GM10847 (cell line): ENCODE results near the gene ELAPOR1.

Experiments used
- POLR2A ChIP-seq: IDR thresholded peaks from 2 replicates; pipeline ENCODE4 v1.6.1; 2011; ENCODE audit not compliant: insufficient read length; ENCODE audit errors: extremely low read depth

Gene ELAPOR1

GRCh38 chr1:109138358-109138757 is 24.4 kb downstream of the ELAPOR1 start:
- TF ChIP-seq POLR2A = no peak

- no peak for TF ChIP-seq POLR2A
Measured at GRCh38 chr1:109140392-109140791, 26.5 kb downstream of the ELAPOR1 start.

DNA sequence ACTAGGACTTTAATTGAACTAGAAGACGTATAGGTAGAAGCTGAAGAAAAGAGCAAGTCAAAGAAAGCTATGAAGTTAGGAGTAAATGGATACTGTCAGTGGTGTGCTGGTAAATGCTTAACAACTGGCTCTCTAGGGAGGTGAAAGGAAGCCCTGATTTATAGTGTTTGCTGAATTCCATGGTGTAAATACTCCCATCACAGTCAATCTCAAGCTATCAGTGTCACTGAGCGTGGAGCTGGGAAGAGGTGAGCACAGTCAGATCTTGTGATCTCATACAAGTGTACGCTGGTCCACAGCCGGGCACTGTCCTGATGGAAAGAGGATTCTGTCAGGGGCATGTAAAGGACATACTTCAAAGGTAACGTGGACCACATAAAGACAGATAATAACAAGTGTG is 28.3 kb downstream of the ELAPOR1 start:
- no peak for TF ChIP-seq POLR2A

DNA sequence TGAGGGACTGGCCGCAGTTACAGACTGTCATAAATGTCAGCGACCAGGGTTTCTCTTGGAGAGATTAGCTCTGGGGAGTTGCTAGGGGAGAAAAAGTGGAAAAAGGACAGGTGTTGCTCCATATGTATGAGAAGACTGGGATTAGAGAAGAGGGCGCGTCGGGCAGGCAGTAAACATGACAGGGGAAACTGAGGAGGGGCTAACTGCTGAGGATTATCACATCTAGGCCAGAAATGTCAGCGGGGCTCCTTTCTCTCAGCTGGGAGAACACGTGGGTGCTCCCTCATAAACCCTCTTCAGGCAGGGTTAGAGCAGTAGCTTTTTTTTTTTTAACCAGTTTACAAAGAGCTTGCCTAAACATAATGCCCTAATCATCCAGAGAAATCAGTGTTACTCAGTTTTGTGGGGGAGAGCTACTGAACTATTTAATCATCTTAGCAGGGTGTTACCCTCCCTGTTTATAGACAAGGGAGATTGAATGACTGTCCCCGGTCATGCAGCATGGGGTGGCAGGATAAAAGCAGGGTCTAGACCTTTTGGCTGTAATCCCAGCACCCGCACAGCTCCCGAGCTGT is 35.2 kb downstream of the ELAPOR1 start:
- no peak for TF ChIP-seq POLR2A

- TF ChIP-seq POLR2A = no peak
Measured at GRCh38 chr1:109149874-109150601, 36.1 kb downstream of the ELAPOR1 start.

- no peak for TF ChIP-seq POLR2A
Measured at GRCh38 chr1:109151146-109151990, 37.5 kb downstream of the ELAPOR1 start.

GRCh38 chr1:109152196-109152595 is 38.3 kb downstream of the ELAPOR1 start:
- TF ChIP-seq POLR2A = no peak

DNA sequence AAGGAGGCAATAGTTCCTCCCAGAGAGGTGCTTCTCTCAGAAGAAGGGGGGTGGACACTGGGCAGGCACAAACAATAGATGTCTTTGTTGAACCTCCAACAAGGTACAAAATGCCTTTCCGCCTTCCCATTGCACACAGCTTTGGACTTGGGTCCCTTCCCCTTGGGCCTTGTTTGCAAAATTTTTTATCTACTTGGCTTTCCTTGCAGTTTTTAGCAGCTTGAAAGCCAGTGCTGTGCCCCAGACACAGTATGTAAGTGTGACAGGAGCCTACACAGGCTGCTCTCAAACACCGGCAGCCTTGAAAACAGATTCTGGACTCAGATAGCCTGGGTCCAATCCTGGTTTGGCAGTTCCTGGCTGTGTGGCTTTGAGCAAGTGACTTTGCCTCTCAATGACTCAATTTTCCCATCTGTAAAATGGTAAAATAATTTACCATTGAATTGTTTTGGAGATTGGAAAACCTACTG is 43.0 kb downstream of the ELAPOR1 start:
- TF ChIP-seq POLR2A = no peak

GRCh38 chr1:109158433-109158832 is 44.5 kb downstream of the ELAPOR1 start:
- no peak for TF ChIP-seq POLR2A

- no peak for TF ChIP-seq POLR2A
Measured at GRCh38 chr1:109159326-109159725, 45.4 kb downstream of the ELAPOR1 start.

- TF ChIP-seq POLR2A = no peak
Measured at GRCh38 chr1:109160071-109160840, 46.3 kb downstream of the ELAPOR1 start.

- no peak for TF ChIP-seq POLR2A
Measured at GRCh38 chr1:109161858-109162606, 48.1 kb downstream of the ELAPOR1 start.

DNA sequence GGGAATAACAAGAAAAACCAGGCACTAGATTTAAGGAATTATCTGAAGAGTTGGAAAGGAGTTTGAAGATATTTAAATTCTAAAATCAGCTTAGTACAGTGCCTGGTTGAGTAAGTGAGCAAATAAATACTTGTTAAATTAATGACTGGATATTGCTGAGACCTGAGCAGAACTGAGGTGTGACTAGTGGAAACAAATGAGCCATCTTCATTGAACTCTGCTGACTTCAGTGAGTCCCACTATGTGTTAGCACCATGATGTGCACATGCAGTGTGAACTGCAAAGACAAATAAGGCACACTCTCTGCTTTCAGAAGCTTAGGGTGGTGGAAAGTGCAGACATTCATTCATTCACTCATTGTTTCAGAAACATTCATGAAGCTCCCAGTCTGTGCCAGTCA is 48.7 kb downstream of the ELAPOR1 start:
- TF ChIP-seq POLR2A = no peak

DNA sequence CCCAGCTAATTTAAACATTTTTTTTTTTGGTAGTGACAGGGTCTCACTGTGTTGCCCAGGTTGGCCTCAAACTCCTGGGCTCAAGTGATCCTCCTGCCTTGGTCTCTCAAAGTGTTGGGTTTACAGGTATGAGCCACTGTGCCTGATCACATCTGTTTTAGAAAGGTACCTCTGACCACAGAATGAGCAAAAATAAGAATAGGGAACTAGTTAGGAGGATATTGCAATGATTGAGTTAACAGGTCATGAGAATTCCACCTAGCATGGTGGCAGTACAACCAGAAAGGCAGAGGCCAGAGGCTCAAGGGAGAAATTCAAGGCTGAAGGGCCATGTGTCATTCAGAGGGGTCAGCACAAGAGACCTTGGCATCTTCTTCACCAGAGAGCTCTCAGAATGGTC is 49.6 kb downstream of the ELAPOR1 start:
- no peak for TF ChIP-seq POLR2A
